ENCODE results near the gene ENO4.

- no peak for TF ChIP-seq POLR2AphosphoS5 (IDR thresholded peaks at IDR 0.05; ENCODE audit: borderline replicate concordance, low read depth, low read length)
- no peak for TF ChIP-seq EZH2 (IDR thresholded peaks at IDR 0.05)
Measured at GRCh38 chr10:116802474-116802873, 46.8 kb upstream of the ENO4 start.

Data from SK-N-MC (cell line).